ENCODE measurements around the gene UBE2I.

DNA sequence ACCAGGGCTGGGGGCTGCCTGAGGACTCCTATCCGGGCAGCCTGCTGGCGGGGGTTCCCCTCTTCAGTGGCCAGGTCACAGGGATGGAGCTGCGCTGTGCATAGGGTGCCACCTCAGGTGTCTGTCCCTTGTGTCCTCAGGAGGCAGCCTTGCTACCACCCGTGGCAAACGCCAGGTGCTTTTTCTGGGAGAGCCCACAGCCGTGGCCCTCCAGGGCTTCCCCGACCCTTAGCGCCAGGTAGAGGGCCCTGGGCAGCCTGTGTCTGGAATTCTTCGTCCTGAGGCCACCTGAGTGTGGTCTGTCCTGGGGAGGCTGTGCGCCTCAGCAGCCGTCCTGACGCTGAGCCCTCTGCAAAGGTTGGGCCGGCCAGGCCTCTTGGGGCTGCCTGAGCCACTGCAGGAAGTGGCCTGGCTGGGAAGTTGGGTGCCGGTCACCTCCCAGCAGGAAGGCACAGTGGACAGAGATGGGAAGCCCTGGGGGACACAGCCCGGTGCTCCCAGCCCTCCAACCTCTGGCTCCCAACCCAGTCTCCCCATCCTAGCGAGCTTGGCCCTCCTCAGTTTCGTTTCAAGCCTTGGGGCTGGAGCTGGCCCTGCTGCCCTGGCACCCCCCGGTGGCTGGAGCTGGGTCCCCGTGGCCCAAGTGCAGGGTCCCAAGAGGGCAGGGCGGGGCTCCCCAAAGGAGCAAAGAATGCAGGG lies 16.4 kb downstream of the UBE2I start:
- TF ChIP-seq, protein P1, sequence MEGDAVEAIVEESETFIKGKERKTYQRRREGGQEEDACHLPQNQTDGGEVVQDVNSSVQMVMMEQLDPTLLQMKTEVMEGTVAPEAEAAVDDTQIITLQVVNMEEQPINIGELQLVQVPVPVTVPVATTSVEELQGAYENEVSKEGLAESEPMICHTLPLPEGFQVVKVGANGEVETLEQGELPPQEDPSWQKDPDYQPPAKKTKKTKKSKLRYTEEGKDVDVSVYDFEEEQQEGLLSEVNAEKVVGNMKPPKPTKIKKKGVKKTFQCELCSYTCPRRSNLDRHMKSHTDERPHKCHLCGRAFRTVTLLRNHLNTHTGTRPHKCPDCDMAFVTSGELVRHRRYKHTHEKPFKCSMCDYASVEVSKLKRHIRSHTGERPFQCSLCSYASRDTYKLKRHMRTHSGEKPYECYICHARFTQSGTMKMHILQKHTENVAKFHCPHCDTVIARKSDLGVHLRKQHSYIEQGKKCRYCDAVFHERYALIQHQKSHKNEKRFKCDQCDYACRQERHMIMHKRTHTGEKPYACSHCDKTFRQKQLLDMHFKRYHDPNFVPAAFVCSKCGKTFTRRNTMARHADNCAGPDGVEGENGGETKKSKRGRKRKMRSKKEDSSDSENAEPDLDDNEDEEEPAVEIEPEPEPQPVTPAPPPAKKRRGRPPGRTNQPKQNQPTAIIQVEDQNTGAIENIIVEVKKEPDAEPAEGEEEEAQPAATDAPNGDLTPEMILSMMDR (IDR thresholded peaks at IDR 0.05; ENCODE audit: insufficient read depth, low read depth, low read length): no peak
- no peak for TF ChIP-seq EZH2 (IDR thresholded peaks at IDR 0.05; ENCODE audit: insufficient read depth, low read length)
